ENCODE data around the gene SPDYE2B. TPM values are rescaled to one million over a fixed set of nuclear protein-coding genes. Genes with fewer than 3 reads are reported as not detected.
"Not testable (repeated sequence)": the region's sequence is repeated elsewhere in the genome, so short reads cannot be mapped to it uniquely, and the experiment has no call there.

Gene SPDYE2B
- polyA plus RNA-seq, 3 donors: not detected

DNA sequence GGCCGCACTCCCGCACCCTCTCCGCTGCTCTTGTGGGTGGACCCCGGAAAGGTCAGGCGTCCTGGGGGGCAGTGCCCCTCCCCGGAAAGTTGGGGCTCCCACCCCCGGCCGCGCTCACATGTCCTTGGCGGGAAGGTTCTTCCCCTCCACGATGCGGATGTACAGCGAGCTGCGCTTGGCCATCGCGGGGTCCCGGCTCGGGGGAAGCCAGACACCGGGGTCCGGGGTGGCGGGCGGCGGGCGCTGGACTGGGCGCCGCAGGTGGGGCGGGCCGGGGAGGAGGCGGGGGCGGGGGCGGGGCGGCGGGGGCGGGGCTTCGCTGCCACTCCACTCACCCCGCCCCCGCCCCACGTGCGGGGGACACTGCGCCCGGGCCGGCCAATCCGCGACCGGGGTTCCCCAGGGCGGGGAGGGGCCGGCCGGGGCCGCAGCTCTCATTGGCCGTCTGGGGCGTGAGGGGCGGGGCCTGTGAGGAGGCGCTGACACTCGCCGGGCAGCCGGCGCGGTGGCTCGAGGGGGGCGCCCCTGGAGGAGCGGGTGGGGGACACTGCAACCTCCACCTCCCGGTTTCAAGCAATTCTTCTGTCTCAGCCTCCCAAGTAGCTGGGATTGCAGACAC is 33.5 kb upstream of the SPDYE2B start, which contains the start of gene RASA4:
RASA4 (minus strand) TSS at position 250 of the 619 bp plus-strand sequence; CDS start at position 183, 67 bp downstream.
- H3K36me3 ChIP-seq (replicated peaks in 1 of 2; ENCODE audit: control insufficient read depth in 1 of 2, insufficient read depth in 2 of 2, low read length in 2 of 2); H3K9me3 ChIP-seq (replicated peaks in 1 of 2; ENCODE audit: control insufficient read depth in 1 of 2, insufficient read depth in 1 of 2, low read length in 2 of 2); H3K4me2 ChIP-seq (replicated peaks; ENCODE audit: extremely low read depth, low read length, poor library complexity, severe bottlenecking); H4K20me1 ChIP-seq (ENCODE audit: insufficient read depth, low read length); H3K27ac ChIP-seq (ENCODE audit: low read depth in 1 of 2, low read length in 2 of 2); H3K27ac Mint-ChIP-seq; H3K27me3 ChIP-seq (ENCODE audit: control insufficient read depth in 2 of 2, insufficient read depth in 2 of 2, low read length in 2 of 2); H3K4me1 Mint-ChIP-seq; H3K4me3 Mint-ChIP-seq; H3K9ac ChIP-seq (ENCODE audit: insufficient read depth, low read length, poor library complexity, severe bottlenecking); H3K36me3 Mint-ChIP-seq; H3K79me2 ChIP-seq (ENCODE audit: insufficient read depth, low read length); H3K27me3 Mint-ChIP-seq (ENCODE audit: low read depth in 3 of 3); H2AFZ ChIP-seq (ENCODE audit: insufficient read depth, low read depth, low read length, poor library complexity, severe bottlenecking); H3K9me3 Mint-ChIP-seq; intact Hi-C loops (cut with micrococcal nuclease): not testable (repeated sequence)
- Histone ChIP-seq H3K4me3 (replicated peaks in 1 of 3; ENCODE audit: low read depth in 2 of 3, low read length in 3 of 3) (peak within 1 kb of the TSS in 2 of 3 experiments; percentile 30 to 34), H3K4me1 (ENCODE audit: control insufficient read depth in 1 of 2, insufficient read depth in 2 of 2, low read length in 2 of 2) (peaks cover 9 to 11% of the 10 kb centered on the region in 2 donors)
- WGBS (ENCODE audit: insufficient coverage): 0% methylated on average over 5 of the region's 62 CpGs
- DNase-seq: peak in 1 of 3 donors; percentile 16

DNA sequence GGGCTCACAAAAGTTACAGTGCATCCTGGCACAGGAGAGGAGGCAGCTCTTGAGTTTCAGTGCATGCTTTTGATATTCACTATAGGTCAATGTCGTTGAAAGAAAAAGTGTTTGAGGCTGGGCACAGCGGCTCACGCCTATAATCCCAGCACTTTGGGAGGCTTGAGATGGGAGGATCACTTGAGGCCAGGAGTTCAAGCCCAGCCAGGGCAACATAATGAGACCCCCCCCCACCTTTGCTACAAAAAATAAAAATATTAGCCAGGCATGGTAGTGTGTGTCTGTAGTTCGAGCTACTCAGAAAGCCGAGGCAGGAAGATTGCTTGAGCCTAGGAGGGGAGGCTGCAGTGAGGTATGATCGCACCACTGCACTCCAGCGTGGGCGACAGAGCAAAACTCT is 32.0 kb upstream of the SPDYE2B start:
- H3K9me3 Mint-ChIP-seq; H3K27me3 ChIP-seq (ENCODE audit: control insufficient read depth in 2 of 2, insufficient read depth in 2 of 2, low read length in 2 of 2); H3K9me3 ChIP-seq (replicated peaks in 1 of 2; ENCODE audit: control insufficient read depth in 1 of 2, insufficient read depth in 1 of 2, low read length in 2 of 2); H4K20me1 ChIP-seq (ENCODE audit: insufficient read depth, low read length); H3K4me3 Mint-ChIP-seq; H3K4me2 ChIP-seq (replicated peaks; ENCODE audit: extremely low read depth, low read length, poor library complexity, severe bottlenecking); H3K36me3 ChIP-seq (replicated peaks in 1 of 2; ENCODE audit: control insufficient read depth in 1 of 2, insufficient read depth in 2 of 2, low read length in 2 of 2); H3K4me1 Mint-ChIP-seq; H3K27me3 Mint-ChIP-seq (ENCODE audit: low read depth in 3 of 3); H3K27ac Mint-ChIP-seq; H3K4me3 ChIP-seq (replicated peaks in 1 of 3; ENCODE audit: low read depth in 2 of 3, low read length in 3 of 3); H3K4me1 ChIP-seq (ENCODE audit: control insufficient read depth in 1 of 2, insufficient read depth in 2 of 2, low read length in 2 of 2); H3K27ac ChIP-seq (ENCODE audit: low read depth in 1 of 2, low read length in 2 of 2); H3K9ac ChIP-seq (ENCODE audit: insufficient read depth, low read length, poor library complexity, severe bottlenecking); H3K79me2 ChIP-seq (ENCODE audit: insufficient read depth, low read length); intact Hi-C loops (cut with micrococcal nuclease); H3K36me3 Mint-ChIP-seq; H2AFZ ChIP-seq (ENCODE audit: insufficient read depth, low read depth, low read length, poor library complexity, severe bottlenecking): not testable (repeated sequence)
- no CpG with 5 or more reads among the region's 8 CpGs for WGBS (ENCODE audit: insufficient coverage)
- peak in 1 of 3 donors; percentile 0 for DNase-seq

DNA sequence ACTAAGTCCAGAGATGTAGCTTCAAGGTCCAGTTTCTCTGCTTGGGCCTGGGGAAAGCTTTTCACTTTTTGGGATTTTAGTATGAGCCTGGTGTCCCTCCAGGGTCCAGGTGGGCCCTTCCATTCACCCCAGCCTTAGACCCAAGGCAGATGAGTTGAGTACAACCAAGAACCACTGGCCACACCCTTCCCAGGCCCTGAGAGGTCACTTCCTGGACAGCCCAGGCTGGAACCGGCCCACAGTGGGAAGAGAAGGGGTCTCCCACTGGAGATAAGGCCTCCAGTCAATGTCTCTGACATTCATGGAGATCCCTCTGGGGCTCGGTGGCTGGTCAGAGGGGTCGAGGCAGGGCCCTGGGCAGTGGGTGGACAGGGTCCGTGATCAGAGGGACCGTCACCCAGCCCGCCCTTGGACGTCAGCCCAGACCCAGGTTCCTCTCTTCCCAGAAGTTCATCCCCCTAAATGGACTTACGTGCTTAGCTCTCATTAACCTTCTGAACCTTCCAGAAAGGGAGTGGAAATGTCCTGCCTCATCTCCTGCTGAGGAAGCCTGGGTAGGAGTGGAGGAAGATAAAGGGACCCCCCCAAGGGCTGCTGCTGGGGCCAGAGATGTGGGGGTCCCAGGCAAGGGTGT is 22.7 kb upstream of the SPDYE2B start:
- H3K27me3 Mint-ChIP-seq (ENCODE audit: low read depth in 3 of 3); H3K4me2 ChIP-seq (replicated peaks; ENCODE audit: extremely low read depth, low read length, poor library complexity, severe bottlenecking); H3K4me3 ChIP-seq (replicated peaks in 1 of 3; ENCODE audit: low read depth in 2 of 3, low read length in 3 of 3); H3K4me1 Mint-ChIP-seq; H2AFZ ChIP-seq (ENCODE audit: insufficient read depth, low read depth, low read length, poor library complexity, severe bottlenecking); H3K9ac ChIP-seq (ENCODE audit: insufficient read depth, low read length, poor library complexity, severe bottlenecking); H3K27me3 ChIP-seq (ENCODE audit: control insufficient read depth in 2 of 2, insufficient read depth in 2 of 2, low read length in 2 of 2); DNase-seq; H3K9me3 Mint-ChIP-seq; intact Hi-C loops (cut with micrococcal nuclease); H3K36me3 Mint-ChIP-seq; H4K20me1 ChIP-seq (ENCODE audit: insufficient read depth, low read length); H3K27ac ChIP-seq (ENCODE audit: low read depth in 1 of 2, low read length in 2 of 2); H3K79me2 ChIP-seq (ENCODE audit: insufficient read depth, low read length); H3K4me3 Mint-ChIP-seq; H3K4me1 ChIP-seq (ENCODE audit: control insufficient read depth in 1 of 2, insufficient read depth in 2 of 2, low read length in 2 of 2); H3K27ac Mint-ChIP-seq; H3K36me3 ChIP-seq (replicated peaks in 1 of 2; ENCODE audit: control insufficient read depth in 1 of 2, insufficient read depth in 2 of 2, low read length in 2 of 2); H3K9me3 ChIP-seq (replicated peaks in 1 of 2; ENCODE audit: control insufficient read depth in 1 of 2, insufficient read depth in 1 of 2, low read length in 2 of 2): not testable (repeated sequence)
- WGBS (ENCODE audit: insufficient coverage): no CpG with 5 or more reads among the region's 8 CpGs

DNA sequence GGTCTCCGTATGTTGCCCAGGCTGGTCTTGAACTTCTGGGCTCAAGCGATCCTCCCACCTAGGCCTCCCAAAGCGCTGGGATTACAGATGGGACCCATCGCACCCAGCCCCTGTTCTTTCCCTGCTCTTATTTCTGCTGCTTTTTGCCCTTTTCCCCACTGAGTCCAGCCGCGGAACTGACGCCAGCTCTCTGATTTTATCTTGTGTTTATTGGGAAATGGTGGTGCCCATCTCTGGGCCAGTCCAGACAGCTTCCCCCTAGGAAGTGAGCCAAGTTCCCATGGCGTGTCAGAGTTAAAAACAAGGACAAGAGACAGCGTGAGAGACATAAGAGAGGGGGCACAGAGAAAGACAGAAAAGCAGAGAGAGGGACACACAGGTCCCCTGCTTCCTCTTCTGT is 19.5 kb upstream of the SPDYE2B start:
- DNase-seq; H3K9me3 ChIP-seq (replicated peaks in 1 of 2; ENCODE audit: control insufficient read depth in 1 of 2, insufficient read depth in 1 of 2, low read length in 2 of 2); H3K4me3 ChIP-seq (replicated peaks in 1 of 3; ENCODE audit: low read depth in 2 of 3, low read length in 3 of 3); H3K4me3 Mint-ChIP-seq; H3K36me3 ChIP-seq (replicated peaks in 1 of 2; ENCODE audit: control insufficient read depth in 1 of 2, insufficient read depth in 2 of 2, low read length in 2 of 2); H3K27me3 ChIP-seq (ENCODE audit: control insufficient read depth in 2 of 2, insufficient read depth in 2 of 2, low read length in 2 of 2); H3K9ac ChIP-seq (ENCODE audit: insufficient read depth, low read length, poor library complexity, severe bottlenecking); H3K9me3 Mint-ChIP-seq; H2AFZ ChIP-seq (ENCODE audit: insufficient read depth, low read depth, low read length, poor library complexity, severe bottlenecking); H3K4me1 ChIP-seq (ENCODE audit: control insufficient read depth in 1 of 2, insufficient read depth in 2 of 2, low read length in 2 of 2); H3K4me2 ChIP-seq (replicated peaks; ENCODE audit: extremely low read depth, low read length, poor library complexity, severe bottlenecking); H3K4me1 Mint-ChIP-seq; H3K27me3 Mint-ChIP-seq (ENCODE audit: low read depth in 3 of 3); H3K27ac Mint-ChIP-seq; H3K27ac ChIP-seq (ENCODE audit: low read depth in 1 of 2, low read length in 2 of 2); H3K36me3 Mint-ChIP-seq; H3K79me2 ChIP-seq (ENCODE audit: insufficient read depth, low read length); intact Hi-C loops (cut with micrococcal nuclease); H4K20me1 ChIP-seq (ENCODE audit: insufficient read depth, low read length): not testable (repeated sequence)
- no CpG with 5 or more reads among the region's 9 CpGs for WGBS (ENCODE audit: insufficient coverage)
